ENCODE results near the gene COPS8. TPM values are rescaled to one million over a fixed set of nuclear protein-coding genes. Genes with fewer than 3 reads are reported as not detected.
A peak's percentile ranks its signal among the peaks of the same experiment; 100 is the strongest.

The COPS8 gene
- total and polyA plus RNA-seq, 2 donors (not counting 3 experiments of a cell fraction or from before 2014, with no cell fraction given) = 73.6 to 80.7 TPM

DNA sequence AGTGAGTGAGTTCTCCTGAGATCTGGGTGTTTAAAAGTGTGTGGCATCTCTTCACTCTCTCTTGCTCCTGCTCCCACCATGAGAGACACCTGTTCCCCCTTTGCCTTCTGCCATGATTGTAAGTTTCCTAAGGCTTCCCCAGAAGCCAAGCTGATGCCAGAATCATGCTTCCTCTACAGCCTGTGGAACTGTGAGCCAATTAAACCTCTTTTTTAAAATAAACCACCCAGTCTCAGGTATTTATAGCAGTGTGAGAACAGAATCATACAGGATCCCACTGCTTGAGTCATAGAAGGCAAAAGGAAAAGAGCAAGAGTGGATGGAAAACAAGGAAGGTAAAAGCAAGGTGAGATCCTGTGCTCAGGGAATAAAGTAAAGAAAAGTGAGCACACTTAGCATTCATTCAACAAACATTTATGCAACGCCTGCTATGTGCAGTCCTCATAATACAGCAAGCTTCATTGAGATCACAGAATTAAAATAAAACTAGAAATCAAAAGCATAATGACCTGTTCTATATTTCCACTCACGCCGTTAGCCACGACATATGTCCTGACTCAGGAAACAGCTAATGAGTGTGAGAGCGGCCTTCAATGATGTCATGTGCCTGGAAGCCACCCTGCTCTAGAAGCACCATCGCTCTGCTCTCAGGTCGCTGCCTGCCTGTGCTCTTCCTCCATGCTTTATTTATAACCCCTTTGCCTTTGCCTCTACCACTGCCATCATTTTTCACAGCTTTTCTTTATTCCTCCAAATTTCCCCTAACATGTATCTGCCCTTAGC lies 11.3 kb upstream of the COPS8 start:
- intact Hi-C loops (cut with micrococcal nuclease) = no loop called here
- CTCF ChIA-PET = interaction anchor here (0.8 to 3.2 kb wide), 10 partner anchors 12 to 765 kb away, joined by 3 to 33 read pairs (median 5); partner anchors contain the start of gene COPS8
- no peaks in the 10 kb centered on the region for H3K79me2 ChIP-seq (ENCODE audit: control insufficient read depth, insufficient read depth, low read length)

More for the DNA sequence above, 11.3 kb upstream of the COPS8 start:
- no peaks in the 10 kb centered on the region for H3K36me3 ChIP-seq (ENCODE audit: control insufficient read depth in 2 of 2, extremely low read depth in 1 of 2, insufficient read depth in 2 of 2, low read length in 2 of 2)
- H4K20me1 ChIP-seq (replicated peaks; ENCODE audit: control insufficient read depth, extremely low read depth, insufficient read depth, low read length) = no peaks in the 10 kb centered on the region
- peak overlapping the region; percentile 81 for H3K27ac ChIP-seq (ENCODE audit: insufficient read depth, low read depth, low read length)
- H2AFZ ChIP-seq (ENCODE audit: low read depth, low read length) = peak overlapping the region; percentile 14
- FAIRE-seq = peak; percentile 87
- peak overlapping the region; percentile 46 for H3K4me2 ChIP-seq (ENCODE audit: insufficient read depth, low read length)
- no peak overlapping the region for H3K9ac ChIP-seq (replicated peaks; ENCODE audit: extremely low read depth, insufficient read depth, low read length)
- H3K4me1 ChIP-seq (ENCODE audit: control insufficient read depth, extremely low read depth, insufficient read depth, low read length) = peaks cover 34% of the 10 kb centered on the region
- TSS peak; percentile 38 for BruUV-seq (replicated peaks)
- POLR2A ChIA-PET = no interaction called here
- H3K4me3 ChIP-seq (replicated peaks in 1 of 3; ENCODE audit: insufficient read depth in 1 of 3, low read depth in 1 of 3, low read length in 3 of 3) = no peak overlapping the region
- peak; percentile 52 for DNase-seq (ENCODE audit: low read depth, low spot score)
- no peaks in the 10 kb centered on the region for H3K9me1 ChIP-seq (replicated peaks; ENCODE audit: control insufficient read depth, extremely low read depth, insufficient read depth, low read length)
- no peaks in the 10 kb centered on the region for H3K9me3 ChIP-seq (replicated peaks; ENCODE audit: control insufficient read depth, insufficient read depth, low read length)
- dilution Hi-C loops (cut with MboI; ENCODE audit: extremely low pct_ligation_motif_present, low sequenced_read_pairs) = no loop called here
- no peaks in the 10 kb centered on the region for H3K27me3 ChIP-seq (ENCODE audit: control insufficient read depth in 2 of 2, insufficient read depth in 2 of 2, low read length in 2 of 2)
- TF ChIP-seq JUN (IDR thresholded peaks at IDR 0.05; ENCODE audit: borderline replicate concordance, insufficient read depth, insufficient read length, low read depth) = peak; percentile 20
- TF ChIP-seq, protein P1, sequence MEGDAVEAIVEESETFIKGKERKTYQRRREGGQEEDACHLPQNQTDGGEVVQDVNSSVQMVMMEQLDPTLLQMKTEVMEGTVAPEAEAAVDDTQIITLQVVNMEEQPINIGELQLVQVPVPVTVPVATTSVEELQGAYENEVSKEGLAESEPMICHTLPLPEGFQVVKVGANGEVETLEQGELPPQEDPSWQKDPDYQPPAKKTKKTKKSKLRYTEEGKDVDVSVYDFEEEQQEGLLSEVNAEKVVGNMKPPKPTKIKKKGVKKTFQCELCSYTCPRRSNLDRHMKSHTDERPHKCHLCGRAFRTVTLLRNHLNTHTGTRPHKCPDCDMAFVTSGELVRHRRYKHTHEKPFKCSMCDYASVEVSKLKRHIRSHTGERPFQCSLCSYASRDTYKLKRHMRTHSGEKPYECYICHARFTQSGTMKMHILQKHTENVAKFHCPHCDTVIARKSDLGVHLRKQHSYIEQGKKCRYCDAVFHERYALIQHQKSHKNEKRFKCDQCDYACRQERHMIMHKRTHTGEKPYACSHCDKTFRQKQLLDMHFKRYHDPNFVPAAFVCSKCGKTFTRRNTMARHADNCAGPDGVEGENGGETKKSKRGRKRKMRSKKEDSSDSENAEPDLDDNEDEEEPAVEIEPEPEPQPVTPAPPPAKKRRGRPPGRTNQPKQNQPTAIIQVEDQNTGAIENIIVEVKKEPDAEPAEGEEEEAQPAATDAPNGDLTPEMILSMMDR (IDR thresholded peaks at IDR 0.05; ENCODE audit: extremely low read depth in 1 of 2, insufficient read depth in 1 of 2, low read depth in 1 of 2, low read length in 2 of 2) = no peak
